Stimulated activated CD8-positive, alpha-beta memory T cell treated with anti-CD3 and anti-CD28 coated beads, Interleukin-2, amount 100 ng/mL, for 48 hours (primary cell): ENCODE measurements around the gene GCAT.

Experiments
- DNase-seq, 2 donors: peaks; one replicate each; pipeline ENCODE4 v3.0.0-alpha.2; 2020; ENCODE audit warnings: low read depth in 2 of 2

GCAT gene

DNA sequence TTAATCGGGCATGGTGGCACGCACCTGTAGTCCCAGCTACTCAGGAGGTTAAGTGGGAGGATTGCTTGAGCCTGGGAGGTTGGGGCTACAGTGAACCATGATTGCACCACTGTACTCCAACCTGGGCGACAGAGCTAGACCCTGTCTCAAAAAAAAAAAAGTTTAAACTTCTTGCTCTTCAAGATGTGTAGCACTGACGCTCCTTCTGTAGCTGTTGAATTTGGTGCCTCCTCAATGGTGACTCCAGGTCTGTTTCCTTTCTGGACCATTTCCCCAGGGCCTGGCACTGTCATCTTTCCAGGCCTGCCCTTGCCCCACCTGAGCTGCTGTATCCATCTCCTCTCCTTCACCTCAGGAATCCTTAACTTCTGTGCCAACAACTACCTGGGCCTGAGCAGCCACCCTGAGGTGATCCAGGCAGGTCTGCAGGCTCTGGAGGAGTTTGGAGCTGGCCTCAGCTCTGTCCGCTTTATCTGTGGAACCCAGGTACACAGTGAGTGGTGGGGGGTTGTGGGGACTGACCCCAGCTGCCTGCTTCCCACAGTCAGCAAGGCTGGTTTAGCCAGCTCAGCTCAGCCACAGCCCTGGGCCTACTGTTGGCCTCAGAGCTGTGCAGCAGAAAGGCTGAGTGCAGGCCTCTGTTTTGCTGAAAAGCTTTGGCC lies 2.1 kb downstream of the GCAT start:
- DNase-seq: no peak

DNA sequence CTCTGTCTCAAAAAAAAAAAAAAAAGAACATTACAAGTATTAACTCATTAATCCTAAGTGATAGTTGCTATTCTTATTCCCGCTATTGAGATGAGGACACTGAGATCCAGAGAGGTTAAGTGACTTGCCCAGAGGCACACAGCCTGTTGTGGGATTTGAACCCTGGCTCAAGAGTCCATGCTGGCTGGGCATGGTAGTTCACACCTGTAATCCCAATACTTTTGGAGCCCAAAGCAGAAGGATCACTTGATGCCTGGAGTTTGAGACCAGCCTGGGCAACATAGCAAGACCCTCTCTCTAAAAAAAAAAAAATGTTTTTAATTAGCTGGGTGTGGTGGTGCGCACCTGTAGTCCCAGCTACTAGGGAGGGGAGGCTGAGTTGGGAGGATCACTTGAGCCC lies 4.1 kb downstream of the GCAT start:
- no peak for DNase-seq

DNA sequence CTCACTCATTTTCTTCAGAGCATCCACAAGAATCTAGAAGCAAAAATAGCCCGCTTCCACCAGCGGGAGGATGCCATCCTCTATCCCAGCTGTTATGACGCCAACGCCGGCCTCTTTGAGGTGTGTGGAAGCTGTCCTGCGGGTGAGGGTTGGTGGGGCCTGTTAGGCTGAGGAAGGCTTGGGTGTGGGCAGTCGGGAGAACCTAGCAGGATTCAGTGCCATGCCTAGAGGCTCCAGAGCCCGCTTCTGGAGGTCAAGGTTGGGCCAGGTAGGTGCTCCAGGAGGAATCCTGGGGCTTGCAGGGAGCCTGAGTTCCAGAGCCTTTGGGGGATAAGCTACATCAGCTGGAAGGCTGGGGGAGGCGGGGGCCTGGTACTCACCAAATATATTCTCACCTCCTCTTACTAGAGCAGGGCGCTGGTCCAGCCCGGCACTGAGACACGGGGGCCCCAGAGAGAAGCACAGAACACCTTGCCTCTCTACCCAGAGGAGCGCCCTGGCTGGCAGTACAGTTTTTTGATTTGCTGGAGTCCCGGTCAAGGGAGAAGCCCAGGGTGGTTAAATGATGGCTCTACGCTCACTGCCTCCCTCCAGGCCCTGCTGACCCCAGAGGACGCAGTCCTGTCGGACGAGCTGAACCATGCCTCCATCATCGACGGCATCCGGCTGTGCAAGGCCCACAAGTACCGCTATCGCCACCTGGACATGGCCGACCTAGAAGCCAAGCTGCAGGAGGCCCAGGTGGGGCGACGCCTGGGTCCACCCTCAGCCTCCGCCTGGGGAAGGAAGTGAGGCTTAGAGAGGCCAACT lies 5.3 kb downstream of the GCAT start:
- DNase-seq: no peak

DNA sequence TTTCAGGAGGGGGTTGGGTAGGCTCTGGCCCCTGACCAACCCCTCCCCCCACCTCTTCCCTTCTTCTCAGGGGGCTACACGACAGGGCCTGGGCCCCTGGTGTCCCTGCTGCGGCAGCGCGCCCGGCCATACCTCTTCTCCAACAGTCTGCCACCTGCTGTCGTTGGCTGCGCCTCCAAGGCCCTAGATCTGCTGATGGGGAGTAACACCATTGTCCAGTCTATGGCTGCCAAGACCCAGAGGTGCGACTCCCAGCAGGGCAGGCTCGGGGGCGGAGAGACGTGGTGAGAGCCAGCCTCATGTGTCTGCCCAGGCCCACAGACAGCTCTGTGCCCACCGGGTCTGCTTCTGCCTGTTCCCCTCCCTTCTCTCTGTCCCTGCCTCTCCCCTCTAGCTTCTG lies 7.9 kb downstream of the GCAT start:
- DNase-seq: no peak

DNA sequence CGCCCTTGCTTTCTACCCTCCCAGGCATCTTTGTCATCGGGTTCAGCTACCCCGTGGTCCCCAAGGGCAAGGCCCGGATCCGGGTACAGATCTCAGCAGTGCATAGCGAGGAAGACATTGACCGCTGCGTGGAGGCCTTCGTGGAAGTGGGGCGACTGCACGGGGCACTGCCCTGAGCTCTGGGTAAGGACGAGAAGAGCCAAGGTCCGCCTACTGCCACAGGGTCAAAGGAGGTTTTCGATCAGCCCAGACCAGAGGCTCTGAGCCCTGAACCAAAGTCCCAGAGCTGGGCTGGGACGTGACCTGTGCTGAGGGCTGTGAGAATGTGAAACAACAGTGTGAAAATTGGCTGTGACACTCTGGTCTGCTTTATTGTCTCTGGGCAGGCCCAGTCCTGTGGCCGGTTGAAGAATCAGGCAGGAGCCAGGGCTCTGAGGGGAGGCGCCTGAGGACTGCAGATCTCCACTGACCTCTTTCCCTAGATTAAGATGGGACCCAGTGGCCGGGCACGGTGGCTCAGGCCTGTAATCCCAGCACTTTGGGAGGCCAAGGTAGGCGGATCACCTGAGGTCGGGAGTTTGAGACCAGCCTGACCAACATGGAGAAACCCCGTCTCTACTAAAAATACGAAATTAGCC lies 8.9 kb downstream of the GCAT start:
- DNase-seq: no peak

DNA sequence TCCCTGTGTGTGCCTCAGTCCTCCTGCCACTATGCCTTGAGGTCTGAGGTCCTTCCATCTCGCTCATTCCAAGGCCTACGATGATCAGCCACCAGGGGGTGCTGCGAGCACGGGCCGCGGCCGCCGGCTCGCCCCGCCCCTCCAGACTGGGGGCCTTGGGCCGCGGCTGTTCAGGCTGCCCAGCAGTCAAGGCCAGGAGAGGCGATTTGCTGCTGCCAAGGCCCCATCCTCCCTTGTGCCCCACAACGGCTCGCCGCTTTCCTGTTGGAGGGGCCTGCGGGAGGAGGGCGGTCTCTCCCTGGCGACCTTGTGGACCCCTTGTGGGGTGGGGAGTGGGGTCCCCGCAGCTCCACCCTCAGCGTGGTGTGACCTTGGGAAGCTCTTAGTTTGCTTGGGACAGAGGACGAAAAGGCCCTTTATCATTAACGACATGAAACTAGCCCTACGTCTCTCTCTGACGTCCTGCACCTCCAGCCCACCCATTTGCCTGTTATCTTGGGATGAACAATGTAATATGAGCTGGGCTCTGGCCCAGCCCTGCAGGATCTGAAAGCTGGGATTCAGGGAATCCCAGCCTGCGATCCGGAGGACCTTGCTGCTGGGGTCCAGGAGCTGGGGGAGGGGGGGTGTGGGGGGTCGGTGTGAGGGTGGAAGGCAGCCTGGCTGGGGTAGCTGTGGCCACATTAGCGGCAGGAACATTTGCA lies 10.1 kb downstream of the GCAT start:
- peak; percentile 76 to 78 for DNase-seq

DNA sequence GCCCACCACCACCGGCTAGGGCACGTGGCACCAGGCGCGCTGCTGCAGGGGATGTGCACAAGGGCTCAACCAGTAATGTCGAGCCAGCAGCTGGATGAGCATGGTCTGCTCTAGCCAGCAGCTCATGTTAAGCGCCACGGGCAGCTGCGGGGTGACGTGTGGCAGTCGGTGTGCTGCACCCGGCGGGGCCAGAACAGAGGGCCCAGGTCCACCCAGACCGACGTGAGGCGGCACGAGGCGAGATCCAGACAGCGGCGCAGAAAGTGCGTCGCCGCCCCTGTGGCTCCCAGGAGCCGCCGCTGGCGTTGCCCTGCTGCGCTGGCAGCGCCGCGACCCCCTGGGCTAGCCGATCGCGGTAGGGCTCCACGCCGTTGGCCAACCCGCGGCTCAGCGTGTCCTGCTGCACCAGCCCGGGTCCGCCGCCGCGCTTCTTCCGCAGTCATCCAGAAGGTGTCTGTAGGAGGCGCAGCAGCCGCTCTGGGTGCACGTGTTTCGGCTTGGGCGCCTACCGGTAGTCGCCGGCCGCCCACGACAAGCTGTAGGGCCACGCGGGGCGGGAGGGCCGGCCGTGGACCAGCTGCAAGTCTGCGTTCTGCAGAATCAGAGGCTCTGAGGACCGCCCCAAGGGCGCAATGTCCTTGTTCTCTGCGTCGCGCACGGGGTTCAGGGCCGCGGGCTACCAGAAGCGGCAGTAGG lies 10.8 kb downstream of the GCAT start:
- peak; percentile 45 to 47 for DNase-seq

DNA sequence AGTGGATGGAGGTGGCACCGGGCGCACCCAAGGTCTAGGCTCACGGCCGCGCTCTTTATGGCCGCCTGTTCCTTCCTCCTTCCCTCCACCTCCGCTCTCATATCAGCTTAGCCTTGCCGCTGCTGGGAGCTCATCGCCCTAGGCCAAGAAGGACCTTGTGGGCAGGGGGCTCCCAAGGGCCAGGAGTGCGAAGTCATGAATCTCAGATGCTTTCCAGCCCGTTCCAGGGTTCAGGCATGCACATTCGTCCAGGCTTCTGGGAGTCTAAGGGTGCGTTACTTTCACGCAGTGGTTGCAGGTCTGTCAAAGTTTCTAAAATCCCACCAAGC lies 11.3 kb downstream of the GCAT start:
- DNase-seq: no peak

DNA sequence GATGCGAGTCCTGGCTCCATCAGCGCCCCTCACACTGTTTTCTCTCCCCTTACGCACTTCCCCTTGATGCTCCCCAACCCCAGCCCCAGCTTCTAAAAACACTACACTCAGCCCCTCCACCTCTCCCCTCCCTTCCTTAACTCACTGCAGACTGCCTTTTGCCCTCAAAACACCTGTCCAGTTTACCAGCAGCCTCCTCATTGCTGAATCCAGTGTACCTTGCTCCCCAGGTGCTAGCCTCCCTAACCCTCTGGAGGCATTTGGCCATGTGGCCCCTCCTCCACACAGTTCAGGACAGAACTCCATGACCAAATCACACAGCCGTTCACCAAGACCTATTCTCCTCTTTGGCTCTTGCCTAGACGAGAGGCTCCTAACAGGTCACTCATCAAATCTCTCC lies 12.6 kb downstream of the GCAT start:
- DNase-seq: no peak

DNA sequence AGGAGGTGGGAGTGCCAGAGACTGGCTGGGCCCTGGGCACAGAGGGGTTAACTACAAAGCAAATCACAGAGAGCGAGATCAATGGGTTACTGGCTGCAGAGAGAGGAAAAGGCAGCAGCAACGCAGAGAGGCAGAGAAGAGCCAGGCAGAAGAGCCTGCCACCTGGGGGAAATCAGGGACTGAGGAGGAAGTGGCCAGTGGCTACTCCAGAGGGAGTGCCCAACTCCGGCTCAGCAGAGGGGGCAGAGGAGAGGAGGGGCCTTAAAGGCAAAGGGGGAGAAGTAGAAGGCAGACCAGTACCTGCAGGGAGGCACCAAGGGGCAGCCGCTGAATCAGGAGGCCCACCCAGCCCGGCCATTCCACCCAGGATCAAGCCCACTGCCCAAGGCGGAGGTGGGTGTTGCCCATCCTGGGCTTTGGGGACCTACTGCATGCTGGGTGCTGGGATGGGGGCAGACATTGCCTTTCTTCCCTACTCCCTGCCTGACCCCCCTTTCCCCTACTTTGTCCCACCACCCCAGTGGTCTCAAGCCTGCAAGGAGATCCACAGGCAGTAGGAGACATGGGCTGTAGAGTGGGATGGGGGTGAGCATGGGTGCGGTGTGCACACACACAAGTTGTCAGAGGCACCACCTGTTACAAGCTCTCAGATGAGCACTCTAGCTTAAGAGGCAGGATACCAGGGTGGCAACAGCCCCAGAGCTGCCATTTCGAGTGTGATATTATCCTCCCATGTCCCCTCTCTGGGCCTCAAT lies 14.5 kb downstream of the GCAT start:
- DNase-seq: no peak

DNA sequence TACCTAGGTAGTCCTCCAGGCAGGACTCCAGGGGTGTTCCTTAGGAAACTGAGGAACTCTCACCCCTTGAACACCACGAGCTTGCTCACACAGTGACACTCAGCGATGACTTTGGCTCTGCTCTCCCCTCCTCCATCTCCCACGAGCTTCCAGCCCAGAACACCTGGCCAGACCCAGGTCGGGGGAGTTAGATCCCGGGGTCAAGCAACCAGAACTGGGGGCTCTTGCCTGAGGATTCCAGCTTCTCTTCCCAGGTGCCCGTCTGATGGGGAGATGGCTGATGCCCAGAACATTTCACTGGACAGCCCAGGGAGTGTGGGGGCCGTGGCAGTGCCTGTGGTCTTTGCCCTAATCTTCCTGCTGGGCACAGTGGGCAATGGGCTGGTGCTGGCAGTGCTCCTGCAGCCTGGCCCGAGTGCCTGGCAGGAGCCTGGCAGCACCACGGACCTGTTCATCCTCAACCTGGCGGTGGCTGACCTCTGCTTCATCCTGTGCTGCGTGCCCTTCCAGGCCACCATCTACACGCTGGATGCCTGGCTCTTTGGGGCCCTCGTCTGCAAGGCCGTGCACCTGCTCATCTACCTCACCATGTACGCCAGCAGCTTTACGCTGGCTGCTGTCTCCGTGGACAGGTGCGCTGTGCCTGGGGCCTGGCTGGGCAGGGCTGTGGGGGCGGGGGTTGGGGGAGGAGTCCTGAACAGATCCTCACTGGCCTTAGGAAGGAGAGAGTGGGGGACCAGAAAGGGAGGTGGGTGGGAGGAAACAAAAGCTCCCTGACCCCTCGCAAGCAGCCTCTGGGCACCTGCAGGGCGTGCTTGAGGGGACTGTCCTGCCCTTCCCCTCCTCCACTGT lies 15.6 kb downstream of the GCAT start, which contains the start of gene GALR3:
GALR3 (plus strand) TSS at position 249 of the 852 bp plus-strand sequence; CDS start at position 274, 25 bp downstream.
- DNase-seq: no peak

DNA sequence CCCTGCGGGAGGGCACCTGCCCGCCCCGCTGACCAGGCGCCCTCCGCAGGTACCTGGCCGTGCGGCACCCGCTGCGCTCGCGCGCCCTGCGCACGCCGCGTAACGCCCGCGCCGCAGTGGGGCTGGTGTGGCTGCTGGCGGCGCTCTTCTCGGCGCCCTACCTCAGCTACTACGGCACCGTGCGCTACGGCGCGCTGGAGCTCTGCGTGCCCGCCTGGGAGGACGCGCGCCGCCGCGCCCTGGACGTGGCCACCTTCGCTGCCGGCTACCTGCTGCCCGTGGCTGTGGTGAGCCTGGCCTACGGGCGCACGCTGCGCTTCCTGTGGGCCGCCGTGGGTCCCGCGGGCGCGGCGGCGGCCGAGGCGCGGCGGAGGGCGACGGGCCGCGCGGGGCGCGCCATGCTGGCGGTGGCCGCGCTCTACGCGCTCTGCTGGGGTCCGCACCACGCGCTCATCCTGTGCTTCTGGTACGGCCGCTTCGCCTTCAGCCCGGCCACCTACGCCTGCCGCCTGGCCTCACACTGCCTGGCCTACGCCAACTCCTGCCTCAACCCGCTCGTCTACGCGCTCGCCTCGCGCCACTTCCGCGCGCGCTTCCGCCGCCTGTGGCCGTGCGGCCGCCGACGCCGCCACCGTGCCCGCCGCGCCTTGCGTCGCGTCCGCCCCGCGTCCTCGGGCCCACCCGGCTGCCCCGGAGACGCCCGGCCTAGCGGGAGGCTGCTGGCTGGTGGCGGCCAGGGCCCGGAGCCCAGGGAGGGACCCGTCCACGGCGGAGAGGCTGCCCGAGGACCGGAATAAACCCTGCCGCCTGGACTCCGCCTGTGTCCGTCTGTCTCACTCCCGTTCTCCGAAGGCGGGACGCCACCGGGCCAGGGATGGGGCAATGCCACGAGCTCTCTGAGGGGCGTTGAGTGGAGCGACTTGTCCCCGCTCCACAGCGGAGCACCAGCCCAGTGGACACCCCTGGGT lies 17.2 kb downstream of the GCAT start:
- no peak for DNase-seq

DNA sequence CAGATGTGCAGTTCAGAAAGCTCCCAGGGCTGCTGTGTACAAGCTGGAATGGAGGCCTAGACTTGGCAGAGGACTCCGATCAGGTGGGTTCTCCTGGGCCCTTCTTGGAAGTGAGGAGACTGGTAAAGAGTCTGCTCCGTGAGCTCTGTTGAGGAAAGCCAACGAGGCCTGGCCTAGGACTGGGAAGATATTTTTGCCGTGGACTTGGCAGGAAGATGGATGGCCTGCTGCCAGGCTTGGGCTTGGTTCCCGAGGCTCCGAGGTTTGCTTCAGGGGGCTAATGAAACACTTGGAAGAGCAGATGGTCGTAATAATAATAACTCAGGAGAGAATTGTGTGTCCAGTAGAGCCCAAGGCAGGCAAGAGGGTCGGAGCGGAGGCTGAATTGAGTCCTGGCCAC lies 19.3 kb downstream of the GCAT start:
- DNase-seq: no peak

DNA sequence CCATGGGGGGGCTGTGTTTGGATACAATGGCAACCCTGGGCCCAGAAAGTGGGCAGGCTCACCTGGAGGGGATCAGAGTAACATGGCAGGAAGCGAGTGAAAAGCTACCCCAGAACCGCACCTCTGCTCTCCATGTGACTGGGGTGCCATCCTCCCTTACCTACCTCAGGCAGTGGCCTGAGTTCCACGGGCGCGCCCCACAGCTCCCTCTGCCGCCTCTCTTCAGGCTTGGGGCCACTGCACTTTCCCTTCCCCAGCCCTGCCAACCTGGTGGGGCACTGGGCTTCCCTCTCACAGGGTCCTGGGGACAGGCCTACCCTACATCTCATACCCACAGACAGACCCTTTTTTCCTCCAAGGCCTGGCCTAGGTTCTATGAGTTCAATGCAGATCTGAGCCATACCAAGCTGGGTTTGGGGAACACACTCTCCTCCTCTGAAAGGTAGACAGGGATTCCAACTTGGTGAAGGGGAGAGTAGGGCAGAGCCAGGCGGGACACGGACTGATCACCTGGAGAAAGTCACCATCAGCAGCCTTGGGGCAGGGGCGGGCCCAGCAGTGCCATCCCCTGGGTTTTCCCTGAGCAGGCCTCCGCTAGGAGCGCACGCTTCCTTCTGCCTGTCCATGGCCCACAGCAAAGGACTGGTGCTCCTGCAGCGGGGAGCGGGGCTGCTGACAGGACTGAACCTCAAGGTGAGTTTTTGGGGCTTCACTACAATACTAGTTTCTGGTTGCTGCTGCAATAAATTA lies 22.5 kb downstream of the GCAT start:
- DNase-seq: no peak

DNA sequence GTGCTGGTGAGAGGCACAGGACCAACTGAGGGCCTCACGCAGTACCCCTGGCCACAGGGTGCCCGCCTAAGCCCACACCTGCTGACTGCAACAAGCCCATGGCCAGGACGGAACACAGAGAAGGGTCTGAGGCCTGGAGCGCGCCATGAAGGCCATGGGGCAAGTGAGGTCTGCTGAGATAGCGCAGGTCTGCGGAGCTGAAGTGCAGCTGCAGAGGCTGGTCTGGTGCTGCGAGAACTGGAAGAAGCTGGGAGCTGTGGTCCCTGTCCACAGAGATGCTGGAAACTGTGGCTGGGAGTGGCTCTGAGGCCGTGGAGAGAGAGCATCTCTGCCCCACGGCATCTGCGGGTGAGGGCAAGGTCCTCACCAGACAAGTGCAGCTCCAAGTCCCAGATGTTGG lies 23.7 kb downstream of the GCAT start:
- DNase-seq: no peak

DNA sequence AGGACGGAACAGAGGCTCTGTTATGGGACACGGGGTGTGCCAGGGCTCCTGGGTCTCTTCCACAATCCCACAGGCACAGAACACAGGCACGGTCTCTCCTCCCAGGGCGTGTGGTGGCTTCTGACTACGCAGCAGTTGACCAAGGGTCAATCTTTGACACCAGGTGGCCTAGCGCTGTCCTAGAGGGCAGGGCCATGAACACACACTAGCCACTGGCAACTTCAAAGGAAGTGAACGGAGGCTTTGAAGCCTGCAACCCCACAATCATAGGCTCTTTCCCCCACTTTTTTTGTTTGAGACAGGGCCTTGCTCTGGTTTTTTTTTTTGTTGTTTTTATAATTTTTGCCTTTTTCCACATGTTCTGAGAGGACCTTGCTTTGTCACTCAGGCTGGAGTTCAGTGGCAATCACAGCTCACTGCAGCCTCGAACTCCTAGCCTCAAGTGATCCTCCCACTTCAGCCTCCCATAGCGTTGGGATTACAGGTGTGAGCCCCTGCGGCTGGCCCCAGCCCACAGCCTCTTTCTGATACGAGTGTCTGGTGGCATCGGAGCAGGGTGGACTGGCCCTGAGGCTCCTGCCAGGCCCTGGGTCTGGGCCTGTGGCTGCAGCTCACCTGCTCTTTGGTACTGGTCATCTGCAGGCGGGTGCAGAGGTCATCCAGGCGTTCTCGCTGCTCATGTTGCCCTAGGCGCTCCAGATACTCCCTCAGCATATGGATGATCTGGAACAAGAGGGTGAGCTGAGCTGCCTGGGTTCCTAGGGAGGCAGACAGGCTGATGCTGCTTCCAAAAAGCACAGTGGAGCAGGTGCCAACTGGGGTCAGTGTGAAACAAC lies 24.5 kb downstream of the GCAT start:
- DNase-seq: no peak
